ENCODE measurements around the gene ZNF320.
"Not testable (repeated sequence)": the region's sequence is repeated elsewhere in the genome, so short reads cannot be mapped to it uniquely, and the experiment has no call there.

ZNF320 gene

GRCh38 chr19:52917531-52917930 is 20.1 kb upstream of the ZNF320 start:
- no peak for DNase-seq

- no peak for DNase-seq
These were observed 13.2 kb upstream of the ZNF320 start for GRCh38 chr19:52910648-52911047.

DNA sequence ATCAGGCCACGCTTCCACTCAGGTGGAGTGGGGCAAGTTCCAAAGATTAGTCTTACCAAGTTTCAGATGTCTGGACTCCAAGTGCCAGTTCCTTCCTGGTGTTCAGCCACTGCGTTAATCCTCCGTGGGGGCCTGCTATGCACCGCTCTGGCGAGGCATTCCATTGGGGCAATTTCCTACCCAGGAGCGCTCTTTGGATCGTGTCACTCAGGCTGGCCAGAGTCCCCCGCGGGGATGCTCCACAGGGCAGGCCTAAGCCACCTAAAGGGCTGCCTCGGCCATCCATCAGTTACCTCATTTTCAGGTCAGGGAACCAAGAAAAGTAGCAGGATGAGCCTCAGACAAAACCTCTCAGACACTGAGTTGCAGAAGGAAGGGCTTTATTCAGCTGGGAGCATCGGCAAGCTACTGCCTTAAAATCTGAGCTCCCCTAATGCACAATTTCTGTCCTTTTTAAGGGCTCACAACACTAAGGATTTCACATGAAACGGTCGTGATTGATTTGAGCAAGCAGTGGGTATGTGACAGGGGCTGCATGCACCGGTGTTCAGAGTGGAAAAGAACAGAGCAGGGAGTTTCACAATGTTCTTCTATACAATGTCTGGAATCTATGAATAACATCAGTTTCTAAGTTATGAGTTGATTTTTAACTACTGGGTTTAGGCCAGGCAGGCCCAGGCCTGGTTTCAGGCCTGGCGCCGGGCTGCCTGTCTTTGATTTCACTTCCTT is 6.8 kb upstream of the ZNF320 start:
- not testable (repeated sequence) for DNase-seq

GRCh38 chr19:52901842-52902241 is 4.4 kb upstream of the ZNF320 start:
- DNase-seq, result no peak

GRCh38 chr19:52898596-52898995 is 1.2 kb upstream of the ZNF320 start:
- DNase-seq, result not testable (repeated sequence)

DNA sequence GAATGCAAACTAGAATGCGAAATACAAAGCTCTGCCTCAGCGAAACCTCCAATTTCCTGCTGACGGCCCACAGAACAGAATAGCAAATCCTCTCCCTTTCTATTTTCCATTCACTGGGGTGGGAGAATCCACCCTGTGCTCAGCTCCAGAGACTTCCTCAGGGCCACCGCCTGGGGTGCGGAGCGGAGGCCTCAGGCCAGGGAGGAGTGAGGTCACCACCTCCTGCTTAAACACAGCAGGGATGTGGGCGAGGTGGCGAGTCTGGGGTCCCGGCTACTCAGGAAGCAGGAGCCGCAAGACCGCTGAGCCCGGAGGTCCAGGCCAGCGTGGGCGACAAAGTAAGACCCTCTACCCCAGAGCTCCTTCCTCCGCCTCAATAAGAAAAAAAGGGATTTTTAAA is 666 bp upstream of the ZNF320 start:
- DNase-seq, result no peak

DNA sequence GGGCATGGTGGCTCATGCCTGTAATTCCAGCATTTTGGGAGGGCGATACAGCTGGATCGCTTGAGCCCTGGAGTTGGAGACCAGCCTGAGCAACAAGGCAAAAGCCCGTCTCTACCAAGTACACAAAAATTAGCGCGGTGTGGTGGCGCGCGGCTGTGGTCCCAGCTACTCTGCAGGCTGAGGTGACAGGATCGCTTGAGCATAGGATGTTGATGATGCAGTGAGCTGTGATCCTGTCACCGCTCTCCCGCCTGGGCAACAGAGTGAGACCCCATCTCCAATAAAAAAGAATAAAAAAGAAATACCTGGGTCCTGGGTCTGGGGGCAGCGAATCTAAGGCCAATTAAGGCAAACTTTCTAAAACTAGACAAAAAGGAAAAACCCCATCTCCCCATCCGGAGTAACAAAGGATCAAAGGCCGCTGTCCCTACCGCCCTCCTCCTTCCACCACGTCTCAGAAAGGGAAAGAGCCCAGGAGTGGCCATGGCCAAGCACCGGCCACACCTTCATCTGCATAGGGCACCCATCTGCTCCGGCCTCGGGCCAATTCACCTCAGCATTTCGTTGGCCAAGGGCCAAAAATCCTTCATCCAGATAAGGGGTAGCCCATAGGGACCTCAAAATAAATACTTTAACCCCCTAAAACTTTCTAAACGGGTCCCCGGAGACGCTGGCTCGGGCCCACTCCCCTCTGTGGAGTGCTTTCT is 851 bp downstream of the ZNF320 start:
- DNase-seq, result peak; percentile 1

DNA sequence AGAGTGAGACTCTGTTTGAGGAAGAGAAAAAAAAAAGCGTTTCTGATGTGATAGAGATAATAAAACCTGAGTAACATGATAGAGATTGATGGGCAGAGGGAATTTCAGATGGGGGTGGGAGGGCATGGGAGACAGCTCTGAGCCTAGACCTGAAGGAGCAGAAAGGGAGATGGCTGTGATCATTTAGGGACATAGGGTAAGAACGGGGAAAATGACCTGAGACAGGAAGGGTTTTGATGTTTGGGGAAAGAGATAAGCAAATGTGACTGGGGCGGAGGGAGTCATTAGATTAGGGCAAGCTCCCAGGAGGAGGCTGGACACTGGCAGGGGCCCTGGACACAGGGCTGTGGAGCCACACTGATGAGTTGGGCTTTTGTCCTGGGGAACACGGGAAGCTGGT is 6.1 kb downstream of the ZNF320 start:
- DNase-seq, result no peak

DNA sequence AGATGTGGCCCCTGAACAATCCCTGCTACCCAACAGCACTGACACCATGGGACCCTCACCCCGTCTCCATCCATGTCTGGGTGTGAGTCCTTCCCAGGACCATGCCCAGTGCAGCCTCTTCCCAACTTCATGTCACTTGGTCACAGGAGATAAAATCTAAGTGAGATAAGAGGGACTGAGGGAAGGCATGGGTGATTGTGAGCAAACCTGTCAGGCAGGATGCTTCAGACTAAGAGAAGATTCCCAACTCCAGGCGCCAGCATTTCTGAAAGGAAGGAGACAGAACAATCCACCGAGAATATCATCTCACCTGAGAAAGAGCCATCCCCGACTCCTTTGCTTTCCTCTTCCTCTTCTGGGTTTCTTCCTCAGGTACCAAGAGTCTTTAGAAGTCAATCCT is 7.5 kb downstream of the ZNF320 start:
- no peak for DNase-seq

DNA sequence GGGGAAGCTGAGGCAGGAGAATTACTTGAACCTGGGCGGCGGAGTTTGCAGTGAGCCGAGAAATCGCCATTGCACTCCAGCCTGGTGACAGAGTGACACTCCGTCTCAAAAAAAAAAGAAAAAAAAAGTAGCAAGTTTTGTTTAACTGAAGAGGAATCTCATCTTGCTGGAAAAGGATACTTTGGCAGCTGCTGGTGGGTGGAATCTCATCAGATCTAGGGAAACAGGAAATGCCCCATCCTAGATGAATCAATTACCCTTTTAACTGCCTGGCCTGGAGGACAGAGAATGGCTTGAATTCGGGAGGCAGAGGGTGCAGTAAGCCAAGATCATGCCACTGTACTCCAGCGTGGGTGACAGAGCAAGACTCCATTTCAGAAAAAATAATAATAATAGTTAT is 8.4 kb downstream of the ZNF320 start:
- no peak for DNase-seq

- no peak for DNase-seq
These were observed 16.5 kb downstream of the ZNF320 start for GRCh38 chr19:52880895-52881389.

DNA sequence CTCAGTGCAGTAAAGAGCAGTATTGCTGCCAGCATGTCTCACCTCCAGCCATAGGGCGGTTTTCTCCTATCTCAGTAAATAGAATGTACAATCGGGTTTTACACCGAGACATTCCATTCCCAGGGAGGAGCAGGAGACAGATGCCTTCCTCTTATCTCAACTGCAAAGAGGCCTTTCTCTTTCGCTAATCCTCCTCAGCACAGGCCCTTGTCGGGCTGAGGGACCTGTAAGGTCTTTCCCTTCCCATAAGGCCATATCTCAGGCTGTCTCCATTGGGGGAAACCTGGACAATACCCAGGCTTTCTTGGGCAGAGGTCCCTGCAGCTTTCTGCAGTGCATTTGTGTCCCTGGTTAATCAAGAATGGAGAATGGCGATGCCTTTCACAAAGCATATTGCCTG is 24.4 kb downstream of the ZNF320 start:
- DNase-seq, result not testable (repeated sequence)

GRCh38 chr19:52871466-52871865 is 26.0 kb downstream of the ZNF320 start:
- DNase-seq, result no peak

DNA sequence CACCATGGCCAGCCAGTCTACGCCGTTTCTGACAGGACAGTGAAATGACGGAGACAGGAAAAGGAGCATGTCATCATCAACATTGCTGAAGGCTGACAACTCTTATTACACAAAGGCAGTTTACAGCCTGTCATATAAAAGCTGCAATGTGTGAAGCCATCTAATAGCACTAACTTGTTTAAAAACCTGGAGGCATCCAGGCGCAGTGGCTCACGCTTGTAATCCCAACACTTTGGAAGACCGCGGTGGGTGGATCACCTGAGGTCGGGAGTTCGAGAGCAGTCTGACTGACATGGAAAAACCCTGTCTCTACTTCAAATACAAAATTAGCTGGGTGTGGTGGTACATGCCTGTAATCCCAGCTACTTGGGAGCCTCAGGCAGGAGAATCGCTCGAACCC is 29.4 kb downstream of the ZNF320 start:
- DNase-seq, result not testable (repeated sequence)

DNA sequence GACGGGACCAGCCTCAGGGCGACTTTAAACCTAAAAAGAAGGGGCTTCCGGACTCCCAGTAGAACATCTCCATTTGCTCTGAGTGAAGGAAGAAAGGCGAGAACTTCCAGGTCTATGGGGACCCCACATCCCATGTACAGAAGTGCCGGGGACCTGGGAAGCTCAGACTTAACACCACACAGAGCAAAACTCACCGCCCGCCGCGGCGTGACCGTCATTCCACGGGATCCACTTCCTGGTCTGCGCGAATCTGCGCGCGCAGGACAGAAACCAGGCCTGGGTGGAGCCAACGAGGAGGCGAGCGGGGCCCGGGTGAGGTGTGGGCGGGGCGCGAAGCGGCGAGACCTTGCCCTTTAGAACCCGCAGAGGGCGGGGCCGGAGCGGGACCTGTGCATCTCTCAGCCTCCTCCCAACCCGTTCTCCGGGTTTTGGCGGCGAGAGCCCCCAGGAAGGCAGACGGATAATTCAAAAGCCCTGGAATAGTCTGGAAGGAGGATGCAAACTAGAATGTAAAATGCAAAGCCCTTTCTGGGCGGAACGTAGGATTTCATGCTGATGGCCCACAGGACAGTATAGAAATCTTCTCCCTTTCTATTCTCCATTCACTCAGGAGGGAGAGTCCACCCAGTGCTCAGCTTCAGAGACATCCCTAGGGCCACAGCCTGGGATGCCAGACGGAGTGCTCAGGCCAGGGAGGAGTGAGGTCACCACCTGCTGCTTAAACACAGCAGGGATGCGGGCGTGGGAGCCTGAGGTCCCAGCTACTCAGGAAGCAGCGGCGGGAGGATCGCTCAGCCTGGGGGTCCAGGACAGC is 39.9 kb downstream of the ZNF320 start, which contains the start of gene ZNF468:
Gene ZNF468 (minus strand): TSS at position 242 of the 814 bp plus-strand sequence. CDS start 3,347 bp downstream, outside the sequence.
- DNase-seq, result peak; percentile 54

DNA sequence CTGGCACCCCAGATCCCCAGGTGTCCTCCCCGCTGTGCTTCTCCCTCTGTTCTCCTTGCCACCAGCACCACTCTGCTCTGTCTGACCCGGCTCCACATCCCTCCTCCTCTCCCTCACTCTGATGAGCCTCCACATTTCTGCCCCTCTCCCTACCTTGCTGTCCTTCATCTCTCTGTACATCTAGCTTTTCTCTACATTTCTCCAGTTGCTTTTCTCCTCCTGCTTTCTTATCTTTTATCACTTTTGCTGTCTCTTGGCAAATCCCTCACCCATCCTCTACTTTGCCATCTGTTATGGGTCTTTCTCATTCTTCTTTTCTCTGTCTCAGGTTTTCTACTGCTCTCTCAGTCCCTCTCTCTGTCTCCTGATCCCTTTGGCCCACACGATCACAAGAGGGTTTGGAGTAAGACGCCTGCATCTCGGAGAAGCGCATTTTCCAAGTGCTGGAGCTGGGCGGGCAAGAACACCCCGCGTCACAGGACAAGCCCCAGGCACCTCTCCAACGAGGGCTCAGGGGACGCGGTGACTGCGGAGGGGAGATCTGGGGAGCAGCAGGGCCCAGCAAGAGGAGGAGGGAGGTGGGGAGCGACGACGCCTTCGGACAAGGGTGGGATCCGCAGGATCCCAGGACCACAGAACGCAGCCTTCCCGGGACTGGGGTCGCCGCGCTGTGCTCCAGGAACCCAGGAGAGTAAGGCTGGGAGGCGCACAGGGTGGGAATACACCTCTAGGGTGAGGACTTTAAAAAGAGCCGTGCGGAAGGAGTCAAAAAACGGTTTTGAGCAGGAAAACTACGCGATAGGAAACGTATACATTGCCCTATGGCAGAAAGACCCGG is 40.7 kb downstream of the ZNF320 start:
- DNase-seq, result not testable (repeated sequence)

Measured in activated CD4-positive, alpha-beta T cell treated with anti-CD3 and anti-CD28 coated beads, Interleukin-10, Interleukin-2, amounts not matched to agents 100 ng/mL and 50 ng/mL, durations not matched to agents 16 hours and 8 hours (primary cell).